Keratinocyte (primary cell): ENCODE results near the gene IL15RA. TPM values are rescaled to one million over a fixed set of nuclear protein-coding genes. Genes with fewer than 3 reads are reported as not detected.

Source experiments
- DNase-seq: peaks from one replicate; pipeline ENCODE4 v3.0.0-alpha.2; 2011; ENCODE audit warnings: low read depth, missing footprints, low spot score
- FAIRE-seq: peaks from 2 replicates; lab custom pipeline; 2011; peaks lifted over from hg19 to GRCh38; lab: Jason Lieb, UNC
- H2AFZ ChIP-seq: 2 replicates; pipeline ENCODE4 v1.6.0; 2012; ENCODE audit warnings: low read length, control low read depth, inconsistent platforms; ENCODE audit not compliant: control insufficient read depth
- H3K27ac ChIP-seq: 2 replicates; pipeline ENCODE4 v1.5.1; 2011; ENCODE audit warnings: low read length; ENCODE audit not compliant: control insufficient read depth, insufficient read depth
- H3K27me3 ChIP-seq: 3 replicates; pipeline ENCODE4 v1.6.0; 2011; ENCODE audit warnings: low read length; ENCODE audit not compliant: control insufficient read depth, insufficient read depth; ENCODE audit errors: extremely low read depth
- H3K36me3 ChIP-seq, 2 experiments: 2 replicates in 1 of 2; 3 replicates in 1 of 2; pipeline ENCODE4 v1.5.1; 2011; ENCODE audit warnings: low read length in 2 of 2, mild to moderate bottlenecking in 1 of 2; ENCODE audit not compliant: control insufficient read depth in 2 of 2, insufficient read depth in 2 of 2; ENCODE audit errors: extremely low read depth in 1 of 2
- H3K4me1 ChIP-seq: 3 replicates; pipeline ENCODE4 v1.5.1; 2011; ENCODE audit warnings: low read length; ENCODE audit not compliant: control insufficient read depth, insufficient read depth; ENCODE audit errors: extremely low read depth
- H3K4me2 ChIP-seq: 3 replicates; pipeline ENCODE4 v1.6.0; 2011; ENCODE audit warnings: low read depth, low read length; ENCODE audit not compliant: control insufficient read depth, insufficient read depth; ENCODE audit errors: extremely low read depth
- H3K4me3 ChIP-seq, 3 experiments: fragments of 200-600 bp in 1 of 3; sonication (generic) in 1 of 3; 2 replicates in 2 of 3; 3 replicates in 1 of 3; pipeline ENCODE4 v1.5.1; 2011 to 2016; ENCODE audit warnings: low read length in 3 of 3, mild to moderate bottlenecking in 3 of 3, control low read depth in 2 of 3, inconsistent platforms in 1 of 3, low read depth in 1 of 3, mixed read lengths in 1 of 3, mixed run types in 1 of 3, moderate library complexity in 1 of 3; ENCODE audit not compliant: control insufficient read depth in 2 of 3, insufficient read depth in 2 of 3; ENCODE audit errors: extremely low read depth in 1 of 3
- H3K79me2 ChIP-seq: 2 replicates; pipeline ENCODE4 v1.6.0; 2012; ENCODE audit warnings: low read length; ENCODE audit not compliant: control insufficient read depth, insufficient read depth
- H3K9ac ChIP-seq: 3 replicates; pipeline ENCODE4 v1.6.0; 2011; ENCODE audit warnings: low read length; ENCODE audit not compliant: control insufficient read depth, insufficient read depth; ENCODE audit errors: extremely low read depth
- H3K9me1 ChIP-seq: 3 replicates; pipeline ENCODE4 v1.6.0; 2011; ENCODE audit warnings: low read length; ENCODE audit not compliant: control insufficient read depth, insufficient read depth; ENCODE audit errors: extremely low read depth
- H3K9me3 ChIP-seq: 2 replicates; pipeline ENCODE4 v1.5.1; 2012; ENCODE audit warnings: low read depth, low read length; ENCODE audit not compliant: control insufficient read depth
- H4K20me1 ChIP-seq: 3 replicates; pipeline ENCODE4 v1.6.0; 2011; ENCODE audit warnings: low read length; ENCODE audit not compliant: control insufficient read depth, insufficient read depth; ENCODE audit errors: extremely low read depth
- CTCF ChIP-seq, 3 experiments: IDR thresholded peaks in 1 of 3; conservative IDR thresholded peaks in 1 of 3; optimal IDR thresholded peaks in 1 of 3; 2 replicates in 2 of 3; 3 replicates in 1 of 3; pipeline versions ENCODE3 to v1.5.1; 2011; ENCODE audit warnings: low read length in 3 of 3, mild to moderate bottlenecking in 3 of 3, moderate library complexity in 2 of 3, control low read depth in 1 of 3, inconsistent platforms in 1 of 3; ENCODE audit not compliant: insufficient read depth in 2 of 3; ENCODE audit errors: extremely low read depth in 1 of 3
- EZH2 ChIP-seq: IDR thresholded peaks from one replicate; pipeline ENCODE4 v1.6.1; 2012; ENCODE audit warnings: inconsistent platforms, mild to moderate bottlenecking, low read length, moderate library complexity
- dilution Hi-C: fragments of 300-500 bp; cut with MboI; formaldehyde crosslinking; loops from one replicate; pipeline ENCODE4 v1.7.0; 2020; ENCODE audit warnings: low sequenced_read_pairs; ENCODE audit not compliant: extremely low pct_ligation_motif_present
- polyA plus RNA-seq, 5 experiments: library from polyadenylated mRNA; depleted of rRNA in 3 of 5; stranded (reverse) in 3 of 5; stranded (forward) in 1 of 5; unstranded in 1 of 5; fragments of >200 nt; gene quantifications; 1 replicate in 1 of 5; 2 replicates in 3 of 5; 3 replicates in 1 of 5; pipeline versions ENCODE4 v1.2.1 to v1.2.3, GENCODE V29; 2011 to 2012; ENCODE audit warnings: missing spikeins in 2 of 5, low read depth in 1 of 5, low replicate concordance in 1 of 5

Gene IL15RA
- polyA plus RNA-seq, 1 donor (not counting 4 experiments of a cell fraction or from before 2014, with no cell fraction given) = 3.8 TPM

- Histone ChIP-seq H4K20me1 (no peaks in the 10 kb centered on the region), H3K4me3 (no peak overlapping the region), H3K27ac (no peak overlapping the region), H3K79me2 (no peaks in the 10 kb centered on the region), H3K4me2 (no peak overlapping the region), H3K9ac (no peak overlapping the region), H3K9me1 (no peaks in the 10 kb centered on the region), H3K36me3 (no peaks in the 10 kb centered on the region), H3K4me1 (no peaks in the 10 kb centered on the region), H3K27me3 (no peaks in the 10 kb centered on the region), H3K9me3 (no peaks in the 10 kb centered on the region), H2AFZ (no peak overlapping the region)
- FAIRE-seq (no peak), DNase-seq (no peak)
- dilution Hi-C loops = loop anchor here (25.0 kb wide), 1 partner anchor 123 kb away; the partner anchor contains the start of gene RBM17
- no peak for TF ChIP-seq CTCF (optimal IDR thresholded peaks at IDR 0.05 in 1 of 3, IDR thresholded peaks at IDR 0.05 in 1 of 3, conservative IDR thresholded peaks at IDR 0.05 in 1 of 3; ENCODE audit: extremely low read depth in 1 of 3, insufficient read depth in 2 of 3, low read length in 3 of 3)
- no peak for TF ChIP-seq EZH2
Measured at GRCh38 chr10:5964736-5965135, 12.6 kb downstream of the IL15RA start.

GRCh38 chr10:5963591-5963990 is 13.8 kb downstream of the IL15RA start:
- dilution Hi-C loops = loop anchor here (25.0 kb wide), 1 partner anchor 124 kb away; the partner anchor contains the start of gene RBM17
- Histone ChIP-seq H3K27me3 (no peaks in the 10 kb centered on the region), H4K20me1 (no peaks in the 10 kb centered on the region), H2AFZ (no peak overlapping the region), H3K27ac (no peak overlapping the region), H3K36me3 (no peaks in the 10 kb centered on the region), H3K9me1 (no peaks in the 10 kb centered on the region), H3K9me3 (no peaks in the 10 kb centered on the region), H3K4me3 (no peak overlapping the region), H3K4me2 (no peak overlapping the region), H3K4me1 (no peaks in the 10 kb centered on the region), H3K9ac (no peak overlapping the region), H3K79me2 (no peaks in the 10 kb centered on the region)
- DNase-seq (no peak), FAIRE-seq (no peak)
- no peak for TF ChIP-seq EZH2
- no peak for TF ChIP-seq CTCF (optimal IDR thresholded peaks at IDR 0.05 in 1 of 3, IDR thresholded peaks at IDR 0.05 in 1 of 3, conservative IDR thresholded peaks at IDR 0.05 in 1 of 3; ENCODE audit: extremely low read depth in 1 of 3, insufficient read depth in 2 of 3, low read length in 3 of 3)
